ENCODE results near the gene GUCY1A1. TPM values are rescaled to one million over a fixed set of nuclear protein-coding genes. Genes with fewer than 3 reads are reported as not detected.

GUCY1A1 gene
- total RNA-seq, 1 donor from 2014 or later: not detected

DNA sequence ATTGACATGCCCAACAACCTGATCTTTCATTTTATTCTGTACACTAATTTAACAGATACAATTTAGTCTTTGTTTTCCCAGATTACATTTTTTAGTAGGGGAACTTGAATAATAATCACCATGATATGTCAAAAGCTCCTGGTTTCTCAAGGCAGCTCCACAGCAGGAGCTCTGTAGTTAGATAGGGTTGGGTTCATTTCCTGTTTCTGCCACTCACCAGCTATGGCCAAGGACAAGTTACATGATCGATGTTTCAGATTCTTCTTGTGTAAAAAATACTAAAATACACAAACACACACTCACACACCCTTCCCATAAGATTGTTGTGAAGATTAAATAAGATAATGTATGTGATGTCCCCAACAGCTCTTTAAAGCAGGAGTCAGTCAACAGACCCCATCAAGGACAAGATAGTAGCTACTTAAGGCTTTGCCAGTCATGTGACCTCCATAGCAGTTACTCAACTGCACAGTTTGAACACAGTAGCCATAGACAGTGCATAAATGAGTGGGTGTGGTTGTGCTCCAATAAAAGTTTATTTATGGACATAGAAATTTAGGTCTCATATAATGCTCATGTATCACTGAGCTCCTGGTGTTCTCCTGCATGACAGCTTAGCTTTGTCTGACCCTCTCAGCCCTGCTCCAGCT lies 18.4 kb downstream of the GUCY1A1 start:
- Mint-ChIP-seq H3K27me3 (ENCODE audit: low read depth) (peaks cover 11% of the 10 kb centered on the region), H3K9me3 (no peaks in the 10 kb centered on the region), H3K36me3 (ENCODE audit: low read depth) (no peaks in the 10 kb centered on the region), H3K27ac (no peak overlapping the region), H3K4me3 (ENCODE audit: low read depth) (no peak overlapping the region), H3K4me1 (ENCODE audit: low read depth) (no peaks in the 10 kb centered on the region)
- intact Hi-C loops (cut with micrococcal nuclease): no loop called here
- no peak for DNase-seq (ENCODE audit: low spot score)

DNA sequence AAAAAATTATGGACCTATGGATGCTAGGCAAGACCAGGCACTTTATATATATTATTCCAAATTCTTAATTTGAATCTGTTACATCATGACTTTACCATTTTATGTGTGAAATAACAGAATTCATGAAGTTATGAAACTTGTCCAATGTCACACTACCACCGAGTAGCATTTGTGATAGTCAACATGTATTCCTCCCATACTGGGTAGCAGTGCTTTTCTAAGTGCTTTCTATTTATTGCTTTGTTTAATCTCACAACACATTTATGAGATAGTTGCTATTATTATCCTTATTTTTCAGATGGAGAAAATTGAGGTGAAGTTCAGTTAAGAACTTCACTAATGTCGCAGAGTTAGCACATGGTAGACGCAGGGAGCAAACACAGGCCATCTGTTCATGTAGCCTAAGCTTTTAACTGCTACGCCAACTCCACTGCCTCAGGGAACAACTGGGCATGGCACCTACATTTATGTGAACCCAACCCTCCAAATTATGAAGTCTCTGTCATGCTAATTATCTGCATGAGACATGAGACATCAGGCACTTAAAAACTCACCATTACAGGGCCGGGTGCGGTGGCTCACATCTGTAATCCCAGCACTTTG lies 20.8 kb downstream of the GUCY1A1 start:
- Mint-ChIP-seq H3K27ac (no peak overlapping the region), H3K9me3 (no peaks in the 10 kb centered on the region), H3K4me1 (ENCODE audit: low read depth) (no peaks in the 10 kb centered on the region), H3K4me3 (ENCODE audit: low read depth) (no peak overlapping the region), H3K27me3 (ENCODE audit: low read depth) (peaks cover 5% of the 10 kb centered on the region), H3K36me3 (ENCODE audit: low read depth) (no peaks in the 10 kb centered on the region)
- no peak for DNase-seq (ENCODE audit: low spot score)
- intact Hi-C loops (cut with micrococcal nuclease): no loop called here

DNA sequence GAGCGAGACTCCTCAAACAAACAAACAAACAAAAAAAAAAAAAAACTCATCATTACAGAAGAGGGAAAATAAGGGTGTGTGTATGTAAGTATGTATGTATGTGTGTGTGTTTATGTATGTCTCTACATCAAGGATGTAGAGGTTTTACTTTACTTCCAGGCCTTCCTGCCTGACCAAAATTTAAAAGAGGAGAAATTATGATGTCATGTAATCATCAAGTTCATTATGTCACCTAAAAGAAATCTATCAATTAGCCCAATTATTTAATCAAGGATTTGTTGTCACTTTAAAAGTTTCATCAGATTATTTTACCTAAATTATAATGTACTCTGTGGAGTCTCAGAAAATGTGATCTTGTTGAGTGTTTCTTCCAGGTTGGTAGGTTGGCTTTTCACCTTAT lies 21.6 kb downstream of the GUCY1A1 start:
- Mint-ChIP-seq H3K9me3 (no peaks in the 10 kb centered on the region), H3K36me3 (ENCODE audit: low read depth) (no peaks in the 10 kb centered on the region), H3K4me3 (ENCODE audit: low read depth) (no peak overlapping the region), H3K4me1 (ENCODE audit: low read depth) (no peaks in the 10 kb centered on the region), H3K27ac (no peak overlapping the region), H3K27me3 (ENCODE audit: low read depth) (peaks cover 5% of the 10 kb centered on the region)
- no peak for DNase-seq (ENCODE audit: low spot score)
- intact Hi-C loops (cut with micrococcal nuclease): no loop called here

DNA sequence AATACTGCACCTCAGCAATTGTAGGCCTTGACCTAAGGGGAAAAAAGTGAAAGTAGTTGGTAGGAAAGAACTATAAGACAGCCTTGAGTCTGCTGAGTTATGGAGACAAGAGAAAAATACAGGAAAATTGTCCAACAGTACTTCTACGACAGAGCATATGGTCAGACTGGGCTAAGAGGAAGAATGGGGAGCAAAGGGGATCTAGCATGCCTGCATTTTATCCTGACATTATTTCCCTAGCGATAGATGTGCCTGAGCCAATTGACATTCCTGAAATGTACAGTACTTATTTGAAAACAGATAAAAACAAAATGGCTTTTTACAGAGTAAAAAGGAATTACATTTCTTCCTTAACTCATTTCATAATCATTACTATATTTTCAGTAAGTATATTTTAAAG lies 22.2 kb downstream of the GUCY1A1 start:
- Mint-ChIP-seq H3K9me3 (no peaks in the 10 kb centered on the region), H3K27ac (no peak overlapping the region), H3K27me3 (ENCODE audit: low read depth) (peaks cover 5% of the 10 kb centered on the region), H3K4me1 (ENCODE audit: low read depth) (no peaks in the 10 kb centered on the region), H3K36me3 (ENCODE audit: low read depth) (no peaks in the 10 kb centered on the region), H3K4me3 (ENCODE audit: low read depth) (no peak overlapping the region)
- intact Hi-C loops (cut with micrococcal nuclease): no loop called here
- no peak for DNase-seq (ENCODE audit: low spot score)

DNA sequence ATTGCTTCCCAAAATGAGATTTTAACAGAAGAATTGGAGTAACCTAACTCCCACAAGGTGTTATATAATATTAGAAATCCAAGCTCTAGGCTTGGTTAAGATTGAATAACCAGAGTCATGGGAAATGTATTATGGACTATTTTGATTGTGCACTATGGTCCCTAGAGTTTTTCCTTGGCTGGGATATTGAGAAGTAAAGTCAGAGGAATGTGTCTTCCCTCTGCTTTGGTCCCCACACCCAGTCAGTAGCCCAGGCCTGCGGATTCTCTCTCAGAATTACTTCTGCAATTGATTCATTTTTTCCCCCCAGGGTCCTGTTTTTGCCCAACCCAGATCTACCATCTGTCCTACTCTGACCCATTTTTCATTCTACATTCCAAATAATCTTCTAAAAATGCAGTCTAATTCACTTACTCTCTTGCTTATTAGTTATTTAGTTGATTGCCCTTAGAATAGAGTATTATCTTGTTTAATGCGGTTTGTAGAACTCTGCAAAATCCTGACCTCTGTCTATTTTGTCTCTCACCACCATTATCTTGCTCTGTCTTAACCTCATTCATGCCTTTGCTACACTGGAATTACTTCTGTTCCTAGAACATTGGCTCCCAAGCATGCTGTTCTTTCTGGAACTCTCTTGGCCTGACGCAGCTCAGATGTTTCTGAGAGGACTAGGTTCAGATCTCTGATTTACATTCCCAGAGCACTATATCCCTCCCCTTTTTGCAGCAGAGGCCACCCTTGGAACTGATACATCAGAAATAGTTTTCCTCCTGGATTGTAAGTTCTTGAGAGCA lies 23.6 kb downstream of the GUCY1A1 start:
- Mint-ChIP-seq H3K27ac (no peak overlapping the region), H3K9me3 (no peaks in the 10 kb centered on the region), H3K27me3 (ENCODE audit: low read depth) (peaks cover 5% of the 10 kb centered on the region), H3K4me1 (ENCODE audit: low read depth) (no peaks in the 10 kb centered on the region), H3K36me3 (ENCODE audit: low read depth) (no peaks in the 10 kb centered on the region), H3K4me3 (ENCODE audit: low read depth) (no peak overlapping the region)
- DNase-seq (ENCODE audit: low spot score): no peak
- intact Hi-C loops (cut with micrococcal nuclease): no loop called here

DNA sequence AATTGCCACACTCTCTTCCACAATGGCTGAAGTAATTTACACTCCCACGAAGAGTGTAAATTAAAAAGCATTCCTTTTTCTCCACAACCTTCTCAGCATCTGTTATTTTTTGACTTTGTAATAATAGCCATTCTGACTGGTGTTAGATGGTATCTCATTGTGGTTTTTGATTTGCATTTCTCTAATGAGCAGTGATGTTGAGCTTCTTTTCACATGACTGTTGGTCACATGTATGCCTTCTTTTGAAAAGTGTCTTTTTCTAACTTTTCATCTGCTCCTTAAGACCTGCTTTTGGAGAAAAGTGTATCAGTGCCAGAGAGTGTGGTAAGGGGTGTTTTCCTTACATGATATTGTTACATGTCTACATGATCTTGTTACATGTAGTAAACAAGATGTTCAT lies 25.7 kb downstream of the GUCY1A1 start:
- H3K4me3 Mint-ChIP-seq (ENCODE audit: low read depth): no peak overlapping the region
- no peaks in the 10 kb centered on the region for H3K36me3 Mint-ChIP-seq (ENCODE audit: low read depth)
- H3K4me1 Mint-ChIP-seq (ENCODE audit: low read depth): no peaks in the 10 kb centered on the region
- no peak for DNase-seq (ENCODE audit: low spot score)
- peaks cover 10% of the 10 kb centered on the region for H3K27me3 Mint-ChIP-seq (ENCODE audit: low read depth)
- H3K9me3 Mint-ChIP-seq: no peaks in the 10 kb centered on the region
- no peak overlapping the region for H3K27ac Mint-ChIP-seq
- intact Hi-C loops (cut with micrococcal nuclease): no loop called here

DNA sequence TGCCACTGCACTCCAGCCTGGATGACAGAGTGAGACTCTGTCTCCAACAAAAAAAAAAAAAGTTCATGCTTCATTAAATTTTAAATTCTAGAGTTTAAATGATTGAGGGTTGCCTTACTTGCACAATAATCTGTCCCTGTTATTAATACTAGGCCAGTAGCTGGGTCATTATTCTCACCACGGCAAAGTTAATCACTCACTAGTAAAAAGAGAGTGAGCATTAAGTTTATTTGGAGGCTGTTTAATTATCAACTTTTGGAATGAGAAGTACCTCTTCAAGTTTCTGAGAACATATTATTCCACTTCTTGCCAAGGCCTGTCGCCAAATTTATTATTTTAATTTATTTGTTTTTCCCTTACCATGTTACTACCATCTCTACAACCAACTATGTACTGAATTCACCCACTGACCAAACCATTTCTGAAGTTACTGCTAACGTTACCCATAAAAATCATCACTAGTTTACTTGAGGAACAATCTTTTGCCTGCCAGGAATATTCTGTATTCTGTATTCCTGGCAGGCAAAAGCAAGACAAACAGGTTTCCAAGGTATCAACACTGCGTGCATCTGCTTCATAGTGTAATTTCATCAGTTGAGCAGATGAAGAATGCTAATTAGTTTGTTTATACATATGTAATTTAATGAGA lies 26.5 kb downstream of the GUCY1A1 start:
- Mint-ChIP-seq H3K4me1 (ENCODE audit: low read depth) (no peaks in the 10 kb centered on the region), H3K27ac (no peak overlapping the region), H3K27me3 (ENCODE audit: low read depth) (peaks cover 11% of the 10 kb centered on the region), H3K4me3 (ENCODE audit: low read depth) (no peak overlapping the region), H3K9me3 (no peaks in the 10 kb centered on the region), H3K36me3 (ENCODE audit: low read depth) (no peaks in the 10 kb centered on the region)
- intact Hi-C loops (cut with micrococcal nuclease): no loop called here
- DNase-seq (ENCODE audit: low spot score): no peak

DNA sequence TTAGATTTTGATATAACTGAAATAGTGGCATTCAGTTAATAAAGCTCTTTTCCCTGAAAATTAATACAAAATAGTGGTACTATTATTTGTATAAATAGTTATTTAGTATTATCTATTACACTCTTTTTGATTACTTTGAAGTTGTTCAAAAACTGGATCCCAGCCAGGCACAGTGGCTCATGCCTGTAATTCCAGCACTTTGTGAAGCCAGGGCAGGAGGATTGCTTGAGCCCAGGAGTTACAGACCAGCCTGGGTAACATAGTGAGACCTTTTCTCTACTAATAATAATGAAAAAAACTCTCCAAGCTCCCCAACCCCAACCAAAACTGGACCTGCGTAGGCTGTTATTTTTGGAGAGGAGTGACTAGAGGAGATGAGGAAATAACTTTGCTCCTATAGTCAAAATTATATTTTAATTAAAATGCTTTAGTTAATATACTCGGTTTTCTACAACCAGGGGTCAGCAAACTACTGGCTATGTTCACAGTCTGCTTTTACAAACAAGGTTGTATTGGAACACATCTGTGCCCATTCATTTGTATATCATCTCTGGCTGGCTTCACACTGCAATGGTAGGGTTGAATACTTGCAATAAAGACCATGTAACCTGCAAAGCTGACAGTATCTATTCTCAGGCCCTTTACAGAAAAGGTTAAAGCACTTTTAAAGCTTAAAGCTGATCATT lies 27.6 kb downstream of the GUCY1A1 start:
- Mint-ChIP-seq H3K36me3 (ENCODE audit: low read depth) (no peaks in the 10 kb centered on the region), H3K27me3 (ENCODE audit: low read depth) (peaks cover 10% of the 10 kb centered on the region), H3K4me1 (ENCODE audit: low read depth) (no peaks in the 10 kb centered on the region), H3K4me3 (ENCODE audit: low read depth) (no peak overlapping the region), H3K27ac (no peak overlapping the region), H3K9me3 (no peaks in the 10 kb centered on the region)
- DNase-seq (ENCODE audit: low spot score): no peak
- intact Hi-C loops (cut with micrococcal nuclease): no loop called here

DNA sequence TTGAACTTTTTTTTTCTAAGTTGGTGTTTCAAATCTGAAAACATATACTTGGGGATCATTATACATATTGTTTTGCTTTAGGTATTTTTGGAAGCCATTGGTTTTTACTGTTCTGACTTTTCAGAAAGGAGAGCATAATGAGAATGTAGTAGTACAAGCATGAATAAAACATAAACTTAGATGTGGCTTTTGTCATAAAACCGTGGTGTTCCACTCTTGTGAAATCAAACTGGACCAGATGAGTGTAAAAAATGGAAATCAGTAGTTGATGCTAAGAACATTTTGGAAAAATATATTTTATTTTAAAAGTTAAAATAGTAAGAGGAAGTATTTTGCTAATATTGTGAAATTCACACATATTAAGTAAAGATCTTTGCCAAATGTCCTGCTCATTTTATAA lies 29.6 kb downstream of the GUCY1A1 start:
- Mint-ChIP-seq H3K4me3 (ENCODE audit: low read depth) (no peak overlapping the region), H3K4me1 (ENCODE audit: low read depth) (no peaks in the 10 kb centered on the region), H3K27ac (no peak overlapping the region), H3K27me3 (ENCODE audit: low read depth) (peaks cover 8% of the 10 kb centered on the region), H3K36me3 (ENCODE audit: low read depth) (no peaks in the 10 kb centered on the region), H3K9me3 (no peaks in the 10 kb centered on the region)
- DNase-seq (ENCODE audit: low spot score): no peak
- intact Hi-C loops (cut with micrococcal nuclease): no loop called here

DNA sequence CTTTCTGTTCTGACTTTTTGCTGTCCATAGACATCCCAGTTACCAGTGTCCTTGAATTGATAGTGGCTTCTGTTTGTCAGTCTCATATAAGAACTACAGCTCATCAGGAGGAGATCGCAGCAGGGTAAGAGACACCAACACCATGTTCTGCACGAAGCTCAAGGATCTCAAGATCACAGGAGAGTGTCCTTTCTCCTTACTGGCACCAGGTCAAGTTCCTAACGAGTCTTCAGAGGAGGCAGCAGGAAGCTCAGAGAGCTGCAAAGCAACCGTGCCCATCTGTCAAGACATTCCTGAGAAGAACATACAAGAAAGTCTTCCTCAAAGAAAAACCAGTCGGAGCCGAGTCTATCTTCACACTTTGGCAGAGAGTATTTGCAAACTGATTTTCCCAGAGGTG lies 30.1 kb downstream of the GUCY1A1 start:
- Mint-ChIP-seq H3K27me3 (ENCODE audit: low read depth) (peaks cover 8% of the 10 kb centered on the region), H3K4me1 (ENCODE audit: low read depth) (no peaks in the 10 kb centered on the region), H3K9me3 (no peaks in the 10 kb centered on the region), H3K4me3 (ENCODE audit: low read depth) (no peak overlapping the region), H3K36me3 (ENCODE audit: low read depth) (no peaks in the 10 kb centered on the region), H3K27ac (no peak overlapping the region)
- DNase-seq (ENCODE audit: low spot score): no peak
- intact Hi-C loops (cut with micrococcal nuclease): no loop called here

DNA sequence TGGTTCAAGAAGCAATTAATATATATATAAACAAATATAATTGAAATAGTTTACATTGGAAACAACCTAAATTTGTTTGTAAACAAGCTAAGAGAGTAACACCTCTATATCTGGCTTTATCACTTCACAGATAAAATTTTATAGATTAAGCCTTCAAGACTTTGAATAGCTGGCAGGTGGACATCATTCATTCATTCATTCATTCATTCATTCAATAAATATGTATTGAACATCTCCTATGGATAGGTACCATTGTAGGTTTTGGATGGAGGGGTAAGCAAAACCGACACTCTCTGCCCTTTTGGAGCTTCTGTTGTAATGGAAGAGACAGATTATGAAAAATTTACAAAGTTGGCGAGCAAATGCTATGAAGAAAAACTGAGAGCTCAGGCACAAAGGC lies 35.2 kb downstream of the GUCY1A1 start:
- intact Hi-C loops (cut with micrococcal nuclease): no loop called here
- H3K4me3 Mint-ChIP-seq (ENCODE audit: low read depth): no peak overlapping the region
- H3K27ac Mint-ChIP-seq: no peak overlapping the region
- no peaks in the 10 kb centered on the region for H3K36me3 Mint-ChIP-seq (ENCODE audit: low read depth)
- no peak for DNase-seq (ENCODE audit: low spot score)
- no peaks in the 10 kb centered on the region for H3K4me1 Mint-ChIP-seq (ENCODE audit: low read depth)
- no peaks in the 10 kb centered on the region for H3K9me3 Mint-ChIP-seq
- peaks cover 7% of the 10 kb centered on the region for H3K27me3 Mint-ChIP-seq (ENCODE audit: low read depth)

DNA sequence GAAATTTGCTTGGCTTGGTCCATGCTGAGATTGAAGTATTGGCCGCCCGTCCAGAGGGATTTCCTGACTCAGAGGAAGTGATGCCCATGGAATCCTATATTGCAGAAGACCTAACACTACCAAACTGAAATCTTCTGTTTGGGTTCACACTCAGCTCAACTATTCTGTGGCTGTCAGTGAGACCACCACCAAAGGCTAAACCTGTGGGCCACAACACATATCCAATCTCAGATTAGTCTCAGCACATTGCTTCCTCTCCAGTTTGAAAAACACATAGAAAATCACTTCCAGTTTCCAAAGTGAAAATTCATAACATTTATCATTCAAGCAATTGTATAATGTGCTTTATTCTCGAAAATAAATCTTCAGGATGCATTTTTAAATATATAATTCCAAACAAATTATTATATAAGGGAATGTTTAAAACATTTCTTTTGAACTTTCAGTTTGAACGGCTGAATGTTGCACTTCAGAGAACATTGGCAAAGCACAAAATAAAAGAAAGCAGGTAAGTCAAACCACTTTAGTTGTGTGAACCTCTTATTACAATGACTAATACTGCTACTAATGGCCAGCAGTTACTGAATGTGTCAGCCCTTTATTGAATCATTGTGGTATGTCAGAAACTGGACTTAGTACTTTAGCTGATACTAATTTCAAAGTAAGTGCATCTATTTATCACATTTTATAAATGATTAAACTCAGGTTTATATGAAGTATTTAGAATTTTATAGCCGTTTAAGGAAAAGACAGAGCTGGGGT lies 37.0 kb downstream of the GUCY1A1 start:
- no peak overlapping the region for H3K27ac Mint-ChIP-seq
- H3K9me3 Mint-ChIP-seq: no peaks in the 10 kb centered on the region

More for the DNA sequence above, 37.0 kb downstream of the GUCY1A1 start:
- no peak for DNase-seq (ENCODE audit: low spot score)
- H3K36me3 Mint-ChIP-seq (ENCODE audit: low read depth): no peaks in the 10 kb centered on the region
- H3K4me3 Mint-ChIP-seq (ENCODE audit: low read depth): no peak overlapping the region
- H3K27me3 Mint-ChIP-seq (ENCODE audit: low read depth): peaks cover 4% of the 10 kb centered on the region
- intact Hi-C loops (cut with micrococcal nuclease): no loop called here
- no peaks in the 10 kb centered on the region for H3K4me1 Mint-ChIP-seq (ENCODE audit: low read depth)

All from activated T-helper 2 cell treated with anti-CD3 and anti-CD28 coated beads, Interferon-gamma antibody, Interleukin-2, Interleukin-4, amounts not matched to agents 10 μg/mL and 5 μg/mL and 100 μg/mL, durations not matched to agents 14 hours and 24 hours and 36 hours (primary cell).